Stomach (tissue), 4 donors: Measurements from ENCODE around the gene ITPR1.

Source experiments
- POLR2A ChIP-seq, 4 donors: fragments of 450-650 bp; IDR thresholded peaks; one replicate each; pipeline ENCODE4 v1.6.1; 2016; ENCODE audit warnings: antibody characterized with exemption in 4 of 4, control low read depth in 2 of 4, mild to moderate bottlenecking in 1 of 4, moderate library complexity in 1 of 4
- POLR2AphosphoS5 ChIP-seq, 3 donors: sonication (generic); formaldehyde crosslinking; IDR thresholded peaks; one replicate each; pipeline ENCODE4 v1.6.1; 2016; ENCODE audit warnings: antibody characterized with exemption in 3 of 3
- TF ChIP-seq, protein P1 (sequence below), 7 experiments: fragments of 450-650 bp in 4 of 7; fragments of 200-600 bp in 3 of 7; sonication (generic) in 3 of 7; IDR thresholded peaks; one replicate each; pipeline ENCODE4 v1.5.1; 2016 to 2019; ENCODE audit warnings: antibody characterized with exemption in 7 of 7, control low read depth in 2 of 7, mild to moderate bottlenecking in 1 of 7

GRCh38 chr3:4731543-4732111 lies 238.5 kb downstream of the ITPR1 start:
- TF ChIP-seq, protein P1, sequence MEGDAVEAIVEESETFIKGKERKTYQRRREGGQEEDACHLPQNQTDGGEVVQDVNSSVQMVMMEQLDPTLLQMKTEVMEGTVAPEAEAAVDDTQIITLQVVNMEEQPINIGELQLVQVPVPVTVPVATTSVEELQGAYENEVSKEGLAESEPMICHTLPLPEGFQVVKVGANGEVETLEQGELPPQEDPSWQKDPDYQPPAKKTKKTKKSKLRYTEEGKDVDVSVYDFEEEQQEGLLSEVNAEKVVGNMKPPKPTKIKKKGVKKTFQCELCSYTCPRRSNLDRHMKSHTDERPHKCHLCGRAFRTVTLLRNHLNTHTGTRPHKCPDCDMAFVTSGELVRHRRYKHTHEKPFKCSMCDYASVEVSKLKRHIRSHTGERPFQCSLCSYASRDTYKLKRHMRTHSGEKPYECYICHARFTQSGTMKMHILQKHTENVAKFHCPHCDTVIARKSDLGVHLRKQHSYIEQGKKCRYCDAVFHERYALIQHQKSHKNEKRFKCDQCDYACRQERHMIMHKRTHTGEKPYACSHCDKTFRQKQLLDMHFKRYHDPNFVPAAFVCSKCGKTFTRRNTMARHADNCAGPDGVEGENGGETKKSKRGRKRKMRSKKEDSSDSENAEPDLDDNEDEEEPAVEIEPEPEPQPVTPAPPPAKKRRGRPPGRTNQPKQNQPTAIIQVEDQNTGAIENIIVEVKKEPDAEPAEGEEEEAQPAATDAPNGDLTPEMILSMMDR (IDR thresholded peaks at IDR 0.05) = no peak
- no peak for TF ChIP-seq POLR2A (IDR thresholded peaks at IDR 0.05)
- TF ChIP-seq POLR2AphosphoS5 (IDR thresholded peaks at IDR 0.05) = no peak
